HG03196 (cell line): ENCODE measurements around the gene RNF152.
"Not testable (repeated sequence)": the region's sequence is repeated elsewhere in the genome, so short reads cannot be mapped to it uniquely, and the experiment has no call there.

Experiments
- ATAC-seq: cut with Tn5 transposase; IDR thresholded peaks from one replicate; pipeline ENCODE4 v1.9.1; 2021; ENCODE audit not compliant: unreplicated experiment

The RNF152 gene

GRCh38 chr18:61822879-61823278 lies 69.9 kb downstream of the RNF152 start:
- no peak for ATAC-seq

DNA sequence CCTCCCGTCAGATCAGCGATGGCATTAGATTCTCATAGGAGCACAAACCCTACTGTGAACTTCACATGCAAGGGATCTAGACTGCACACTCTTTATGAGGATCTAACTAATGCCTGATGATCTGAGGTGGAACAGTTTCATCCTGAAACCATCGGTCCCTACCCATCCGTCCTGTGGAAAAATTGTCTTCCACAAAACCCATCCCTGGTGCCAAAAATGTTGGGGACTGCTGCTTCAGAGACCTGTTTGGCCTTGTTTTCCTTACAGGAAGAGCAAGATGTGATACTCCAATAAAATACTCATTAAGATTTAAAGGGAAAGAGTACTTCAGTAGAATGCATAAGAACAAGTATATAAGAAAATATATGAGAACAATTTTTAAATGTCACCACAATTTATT lies 71.1 kb downstream of the RNF152 start:
- ATAC-seq = no peak

DNA sequence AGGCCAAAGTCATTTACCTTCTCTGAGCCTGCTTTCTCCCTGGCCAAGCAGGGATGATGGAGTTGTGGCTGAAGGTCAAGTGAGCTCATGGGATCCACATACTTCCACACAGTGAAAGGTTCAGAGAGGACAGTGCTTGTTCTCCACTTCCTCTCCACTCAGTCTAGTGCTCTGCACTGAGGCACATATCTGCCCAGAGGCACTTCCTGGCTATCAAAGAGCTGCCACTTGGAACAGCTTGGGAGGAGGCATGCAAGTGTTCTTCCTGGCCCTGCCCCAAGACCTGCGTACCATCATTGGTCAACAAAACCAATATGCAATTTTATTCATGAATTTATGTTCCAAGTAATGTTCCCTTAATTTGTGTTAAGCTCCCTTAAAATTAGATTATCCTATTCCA lies 71.9 kb downstream of the RNF152 start:
- no peak for ATAC-seq

GRCh38 chr18:61817086-61817485 lies 75.7 kb downstream of the RNF152 start:
- ATAC-seq = no peak

DNA sequence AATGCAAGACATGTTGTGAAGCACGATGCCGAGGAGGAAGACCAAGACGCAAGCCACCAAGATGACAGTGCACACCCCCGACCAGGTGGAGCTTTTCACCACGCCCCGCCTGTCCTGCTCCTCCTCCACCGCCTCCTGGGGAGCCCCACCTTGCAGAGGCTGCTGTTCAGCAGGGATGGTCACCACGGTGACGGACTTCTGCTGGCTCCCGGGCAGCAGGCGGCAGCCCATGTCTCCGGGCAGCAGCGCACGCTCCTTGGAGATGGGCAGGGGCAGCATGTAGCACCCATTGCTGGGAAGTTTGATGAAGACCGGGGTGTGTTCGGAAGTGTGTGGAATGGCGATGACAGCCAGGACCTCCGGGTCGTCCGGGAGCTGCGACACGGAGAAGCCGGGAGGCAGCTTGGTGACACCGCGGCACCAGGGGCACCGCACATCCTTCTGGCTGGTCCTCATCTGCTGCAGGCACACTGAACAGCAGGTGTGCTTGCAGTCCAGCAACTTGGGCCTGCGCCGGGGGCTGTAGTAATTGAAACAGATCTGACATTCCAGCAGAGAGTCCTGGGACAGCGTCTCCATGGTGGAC lies 76.8 kb downstream of the RNF152 start:
- ATAC-seq = no peak

- ATAC-seq = no peak
Measured at GRCh38 chr18:61808286-61808685, 84.5 kb downstream of the RNF152 start.

DNA sequence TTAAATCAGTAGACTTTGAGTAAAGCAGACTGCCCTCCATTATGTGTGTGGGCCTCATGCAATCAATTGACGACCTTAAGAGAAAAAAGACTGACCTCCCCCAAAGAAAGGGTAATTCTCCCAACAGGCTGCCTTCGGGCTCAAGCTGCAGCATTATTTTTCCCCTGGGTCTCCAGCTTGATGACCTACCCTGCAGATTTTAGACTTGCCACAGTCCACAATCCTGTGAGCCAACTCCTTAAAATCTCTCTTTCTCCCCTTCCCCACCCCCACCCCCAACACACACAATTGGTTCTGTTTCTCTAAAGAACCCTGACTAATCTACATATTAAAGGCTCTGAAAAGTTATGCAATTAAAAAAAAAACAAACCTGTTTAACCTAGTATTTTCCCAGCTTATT lies 89.4 kb downstream of the RNF152 start:
- ATAC-seq = no peak

DNA sequence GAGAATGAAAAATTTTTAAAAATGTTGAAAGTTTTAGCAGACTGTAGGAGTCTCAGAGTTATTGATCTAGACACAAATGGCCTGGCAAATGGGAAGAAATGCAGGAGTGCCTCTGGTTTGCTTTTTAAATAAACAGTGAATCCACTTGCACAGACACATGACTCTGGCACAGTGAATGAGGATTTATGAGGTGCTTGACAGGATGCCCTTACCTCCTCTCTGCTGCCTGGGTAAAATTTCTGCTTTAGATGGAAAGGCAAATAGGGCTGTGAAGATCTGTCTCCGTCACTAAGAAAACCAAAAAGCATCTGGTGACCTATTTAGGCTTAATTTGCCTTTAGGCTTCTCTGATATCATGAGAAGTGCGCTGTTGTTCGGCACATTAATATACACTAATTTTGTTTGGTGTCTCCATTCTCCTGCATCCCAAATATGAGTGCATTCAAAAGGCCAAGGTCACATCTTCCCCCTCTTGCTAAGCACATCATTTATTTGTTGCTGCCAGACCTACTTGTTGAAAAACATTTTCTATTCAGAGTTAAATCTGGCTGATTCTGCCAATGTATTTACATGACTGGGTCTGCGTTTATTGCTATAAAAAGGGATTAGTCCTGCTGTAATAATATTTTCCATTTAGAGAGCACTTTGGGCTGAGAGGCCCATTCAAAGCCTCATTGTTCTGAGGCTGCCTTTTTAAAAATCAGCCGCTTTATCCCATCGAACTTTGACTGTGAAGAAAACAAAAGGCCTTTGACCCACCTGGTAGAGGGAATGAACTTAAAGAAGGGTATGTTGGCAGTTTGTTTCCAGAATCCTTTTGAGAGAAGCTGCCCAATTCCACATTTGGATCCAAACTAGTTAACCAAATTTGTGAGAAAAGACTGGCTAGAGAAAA lies 94.9 kb downstream of the RNF152 start:
- ATAC-seq = no peak

GRCh38 chr18:61791031-61791430 lies 101.8 kb downstream of the RNF152 start:
- no peak for ATAC-seq

- not testable (repeated sequence) for ATAC-seq
Measured at GRCh38 chr18:61787011-61787670, 105.7 kb downstream of the RNF152 start.

DNA sequence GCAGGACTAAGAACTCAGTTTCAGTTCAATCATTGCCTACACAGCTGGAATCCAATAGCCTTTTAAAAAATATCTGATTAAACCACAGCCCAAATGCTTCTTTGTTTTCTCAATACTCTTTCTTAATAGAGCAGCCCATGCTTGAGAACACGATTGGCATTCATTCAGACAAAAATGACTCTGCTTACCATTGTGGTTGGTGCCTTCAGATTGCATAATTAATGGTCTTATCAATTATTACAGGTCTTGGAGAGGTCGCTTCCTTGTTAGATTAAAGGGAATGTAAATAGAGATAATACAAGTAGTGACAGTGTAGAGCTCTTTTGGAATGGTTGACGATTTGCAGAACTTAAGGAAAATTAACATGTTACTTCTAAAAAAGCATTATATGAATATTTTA lies 107.2 kb downstream of the RNF152 start:
- no peak for ATAC-seq

DNA sequence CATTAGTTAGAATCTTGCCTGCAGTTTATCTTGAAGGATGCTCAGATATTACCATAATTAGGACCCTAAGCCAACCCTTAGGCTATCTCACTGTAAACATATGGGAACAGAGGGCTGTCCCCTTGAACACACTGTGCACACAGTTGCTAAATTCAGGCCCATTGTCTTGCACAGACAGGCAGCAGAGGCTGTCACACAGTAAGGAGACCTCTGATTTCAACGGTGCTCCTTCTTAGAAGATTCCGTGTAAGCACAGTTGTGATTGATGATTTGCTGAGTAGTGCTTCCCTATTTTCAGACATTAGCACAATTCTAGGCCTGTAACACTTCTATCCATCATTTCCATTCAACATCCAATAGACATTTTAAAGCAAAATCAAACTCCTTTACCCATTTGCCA lies 108.0 kb downstream of the RNF152 start:
- no peak for ATAC-seq

GRCh38 chr18:61782545-61782944 lies 110.3 kb downstream of the RNF152 start:
- no peak for ATAC-seq

DNA sequence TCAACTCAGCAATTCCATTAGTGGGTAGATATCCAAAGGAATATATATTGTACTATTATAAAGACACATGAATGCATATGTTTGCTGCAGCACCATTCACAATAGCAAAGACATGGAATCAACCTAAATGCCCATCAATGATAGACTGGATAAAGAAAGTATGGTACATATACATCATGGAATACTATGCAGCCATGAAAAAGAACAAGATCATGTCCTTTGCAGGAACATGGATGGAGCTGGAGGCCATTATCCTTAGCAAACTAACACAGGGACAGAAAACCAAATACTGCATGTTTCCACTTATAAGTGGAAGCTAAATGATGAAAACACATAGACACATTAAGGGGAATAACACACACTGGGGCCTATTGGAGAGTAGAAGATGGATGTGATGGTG lies 116.6 kb downstream of the RNF152 start:
- not testable (repeated sequence) for ATAC-seq

DNA sequence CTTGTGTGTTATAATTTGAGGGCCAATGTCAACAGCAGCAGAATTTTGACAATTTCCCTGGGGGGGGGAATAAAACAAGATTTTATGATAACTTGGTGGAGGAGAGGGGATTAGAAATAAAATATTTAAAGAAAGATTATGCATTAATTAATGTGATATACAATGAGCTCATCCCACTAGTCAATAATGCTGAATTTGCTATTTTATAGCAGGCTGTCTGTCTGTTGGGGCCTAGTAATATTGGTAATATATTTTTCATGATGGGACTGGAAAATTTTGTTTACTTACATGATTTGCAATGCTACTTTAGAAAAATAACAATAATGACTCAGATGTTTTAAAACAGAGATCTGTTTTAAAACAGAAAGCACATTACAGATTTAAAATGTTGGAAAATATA lies 118.0 kb downstream of the RNF152 start:
- no peak for ATAC-seq

DNA sequence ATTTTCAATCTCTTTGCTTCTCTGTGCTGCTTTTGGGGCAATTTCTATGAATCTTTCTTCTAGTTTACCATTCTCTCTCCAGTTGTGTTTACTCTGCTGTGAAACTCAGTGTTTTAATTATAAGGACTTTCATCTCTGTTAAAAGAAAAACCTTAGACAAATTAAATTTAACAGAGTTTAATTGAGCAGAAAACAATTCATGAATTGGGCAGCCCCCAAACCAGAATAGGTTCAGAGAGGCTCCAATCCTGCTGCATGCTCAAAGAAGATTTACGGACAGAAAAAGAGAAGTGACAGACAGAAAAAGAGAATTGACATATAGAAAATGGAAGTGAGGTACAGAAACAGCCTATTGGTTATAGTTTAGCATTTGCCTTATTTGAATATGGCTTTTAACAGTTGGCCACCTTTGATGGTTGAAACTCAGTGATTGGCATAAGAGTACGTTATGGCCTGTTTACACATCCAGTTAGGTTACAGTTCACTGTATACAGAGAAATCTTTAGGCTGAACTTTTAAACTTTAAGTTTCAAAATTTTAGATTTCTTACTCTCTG lies 120.4 kb downstream of the RNF152 start:
- no peak for ATAC-seq

DNA sequence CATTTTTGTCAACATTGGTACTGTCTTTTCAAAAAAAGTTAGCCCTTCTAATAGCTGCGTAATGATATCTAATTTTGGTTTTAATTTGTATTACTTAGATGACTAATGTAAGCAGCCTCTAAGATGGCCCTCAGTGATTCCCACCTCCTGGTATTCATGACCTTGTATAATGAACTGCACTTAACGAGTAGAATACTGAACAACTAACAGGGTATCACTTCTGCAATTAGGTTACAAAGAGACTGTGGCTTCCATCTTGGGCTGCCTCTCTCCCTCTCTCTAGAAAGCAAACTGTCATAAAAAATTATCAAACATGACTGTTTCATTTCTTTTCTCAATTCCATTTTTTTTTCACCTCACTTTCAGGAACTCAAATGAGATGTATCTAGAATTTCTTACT lies 120.9 kb downstream of the RNF152 start:
- ATAC-seq = no peak

- ATAC-seq = no peak
Measured at GRCh38 chr18:61770279-61770678, 122.5 kb downstream of the RNF152 start.

DNA sequence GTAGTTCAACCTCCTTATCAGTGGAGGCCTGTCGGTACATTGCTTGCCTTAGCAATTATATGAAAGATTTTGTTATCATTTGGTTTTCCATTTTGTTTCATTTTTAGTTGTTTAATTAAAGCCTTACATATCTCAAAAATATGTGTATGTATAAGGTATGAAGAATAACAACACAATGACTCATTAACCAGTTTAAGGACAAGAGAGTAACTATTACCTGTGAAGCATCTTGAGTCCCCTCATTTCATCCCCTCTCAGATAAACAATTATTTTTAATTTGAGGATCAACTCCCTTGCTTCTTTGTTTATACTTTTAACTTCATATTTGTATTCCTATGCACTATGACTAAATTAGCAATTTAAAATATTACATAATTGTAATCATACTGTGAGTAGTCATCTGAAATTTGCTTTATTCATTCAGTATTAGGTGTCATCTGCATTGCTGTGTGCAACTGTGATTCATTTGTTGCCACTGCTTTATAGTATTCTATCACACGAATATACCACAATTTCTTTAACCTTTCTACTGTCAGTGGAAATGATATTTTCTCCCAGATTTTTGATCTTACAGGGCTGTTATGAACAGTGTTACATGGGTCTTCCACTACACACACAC lies 126.4 kb downstream of the RNF152 start:
- no peak for ATAC-seq

- no peak for ATAC-seq
Measured at GRCh38 chr18:61765097-61765496, 127.7 kb downstream of the RNF152 start.

DNA sequence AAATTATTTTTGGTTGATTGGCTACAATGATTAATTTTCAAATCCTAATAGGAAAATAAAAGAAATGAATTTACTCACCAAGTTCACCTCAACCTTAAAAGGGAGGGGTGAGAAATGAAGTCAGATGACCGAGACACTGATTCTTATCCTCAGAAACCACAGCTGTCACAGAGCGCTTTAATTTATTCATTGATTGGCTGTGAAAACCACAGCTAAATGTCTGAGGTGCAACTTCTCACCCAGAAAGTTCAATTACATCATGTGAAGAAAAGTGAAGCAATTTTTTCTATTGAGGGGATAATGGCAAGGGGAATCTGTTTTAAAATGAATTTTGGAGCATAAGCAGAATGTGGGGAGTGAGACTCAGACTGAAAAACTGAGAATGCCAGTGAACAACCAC lies 128.4 kb downstream of the RNF152 start:
- no peak for ATAC-seq
